ENCODE data around the gene LRCH1.

DNA sequence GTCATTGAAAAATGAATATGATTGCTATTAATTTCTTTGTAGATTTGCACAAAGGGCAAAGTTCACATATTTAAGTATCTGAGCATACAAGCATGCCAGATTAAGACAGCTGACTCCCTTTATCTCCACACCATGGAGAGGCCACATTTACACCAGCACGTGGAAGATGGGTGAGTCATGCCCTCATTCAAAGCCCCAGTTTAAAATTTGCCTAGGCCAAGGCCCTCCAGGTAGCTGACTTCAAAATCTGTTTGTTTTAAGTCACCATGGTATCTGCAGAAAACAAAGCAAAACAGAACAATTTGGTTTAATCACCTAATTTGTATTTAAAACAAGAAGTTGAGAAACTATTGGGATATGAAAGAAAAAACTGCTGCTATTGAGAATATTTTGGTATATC is 134.8 kb downstream of the LRCH1 start:
- TF ChIP-seq, protein P1, sequence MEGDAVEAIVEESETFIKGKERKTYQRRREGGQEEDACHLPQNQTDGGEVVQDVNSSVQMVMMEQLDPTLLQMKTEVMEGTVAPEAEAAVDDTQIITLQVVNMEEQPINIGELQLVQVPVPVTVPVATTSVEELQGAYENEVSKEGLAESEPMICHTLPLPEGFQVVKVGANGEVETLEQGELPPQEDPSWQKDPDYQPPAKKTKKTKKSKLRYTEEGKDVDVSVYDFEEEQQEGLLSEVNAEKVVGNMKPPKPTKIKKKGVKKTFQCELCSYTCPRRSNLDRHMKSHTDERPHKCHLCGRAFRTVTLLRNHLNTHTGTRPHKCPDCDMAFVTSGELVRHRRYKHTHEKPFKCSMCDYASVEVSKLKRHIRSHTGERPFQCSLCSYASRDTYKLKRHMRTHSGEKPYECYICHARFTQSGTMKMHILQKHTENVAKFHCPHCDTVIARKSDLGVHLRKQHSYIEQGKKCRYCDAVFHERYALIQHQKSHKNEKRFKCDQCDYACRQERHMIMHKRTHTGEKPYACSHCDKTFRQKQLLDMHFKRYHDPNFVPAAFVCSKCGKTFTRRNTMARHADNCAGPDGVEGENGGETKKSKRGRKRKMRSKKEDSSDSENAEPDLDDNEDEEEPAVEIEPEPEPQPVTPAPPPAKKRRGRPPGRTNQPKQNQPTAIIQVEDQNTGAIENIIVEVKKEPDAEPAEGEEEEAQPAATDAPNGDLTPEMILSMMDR (conservative IDR thresholded peaks at IDR 0.05; ENCODE audit: low read depth in 2 of 2) = no peak
- TF ChIP-seq JUNB (IDR thresholded peaks at IDR 0.05; ENCODE audit: unreplicated experiment) (no peak), POLR2AphosphoS5 (IDR thresholded peaks at IDR 0.05; ENCODE audit: low read depth) (no peak), EZH2phosphoT487 (IDR thresholded peaks at IDR 0.05; ENCODE audit: unreplicated experiment) (no peak), CREB1 (CRISPR knock-in tag; IDR thresholded peaks at IDR 0.05; ENCODE audit: low read depth) (no peak), EZH2 (IDR thresholded peaks at IDR 0.05; ENCODE audit: low read depth, unreplicated experiment) (no peak), ZNF331 (CRISPR knock-in tag; IDR thresholded peaks at IDR 0.05; ENCODE audit: low read depth) (no peak), ZNF114 (CRISPR knock-in tag; IDR thresholded peaks at IDR 0.05) (no peak), STAT1 (IDR thresholded peaks at IDR 0.05; ENCODE audit: unreplicated experiment) (no peak)
- TF ChIP-seq, protein P2, sequence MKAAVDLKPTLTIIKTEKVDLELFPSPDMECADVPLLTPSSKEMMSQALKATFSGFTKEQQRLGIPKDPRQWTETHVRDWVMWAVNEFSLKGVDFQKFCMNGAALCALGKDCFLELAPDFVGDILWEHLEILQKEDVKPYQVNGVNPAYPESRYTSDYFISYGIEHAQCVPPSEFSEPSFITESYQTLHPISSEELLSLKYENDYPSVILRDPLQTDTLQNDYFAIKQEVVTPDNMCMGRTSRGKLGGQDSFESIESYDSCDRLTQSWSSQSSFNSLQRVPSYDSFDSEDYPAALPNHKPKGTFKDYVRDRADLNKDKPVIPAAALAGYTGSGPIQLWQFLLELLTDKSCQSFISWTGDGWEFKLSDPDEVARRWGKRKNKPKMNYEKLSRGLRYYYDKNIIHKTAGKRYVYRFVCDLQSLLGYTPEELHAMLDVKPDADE (IDR thresholded peaks at IDR 0.05) = no peak
- TF ChIP-seq, protein P3, sequence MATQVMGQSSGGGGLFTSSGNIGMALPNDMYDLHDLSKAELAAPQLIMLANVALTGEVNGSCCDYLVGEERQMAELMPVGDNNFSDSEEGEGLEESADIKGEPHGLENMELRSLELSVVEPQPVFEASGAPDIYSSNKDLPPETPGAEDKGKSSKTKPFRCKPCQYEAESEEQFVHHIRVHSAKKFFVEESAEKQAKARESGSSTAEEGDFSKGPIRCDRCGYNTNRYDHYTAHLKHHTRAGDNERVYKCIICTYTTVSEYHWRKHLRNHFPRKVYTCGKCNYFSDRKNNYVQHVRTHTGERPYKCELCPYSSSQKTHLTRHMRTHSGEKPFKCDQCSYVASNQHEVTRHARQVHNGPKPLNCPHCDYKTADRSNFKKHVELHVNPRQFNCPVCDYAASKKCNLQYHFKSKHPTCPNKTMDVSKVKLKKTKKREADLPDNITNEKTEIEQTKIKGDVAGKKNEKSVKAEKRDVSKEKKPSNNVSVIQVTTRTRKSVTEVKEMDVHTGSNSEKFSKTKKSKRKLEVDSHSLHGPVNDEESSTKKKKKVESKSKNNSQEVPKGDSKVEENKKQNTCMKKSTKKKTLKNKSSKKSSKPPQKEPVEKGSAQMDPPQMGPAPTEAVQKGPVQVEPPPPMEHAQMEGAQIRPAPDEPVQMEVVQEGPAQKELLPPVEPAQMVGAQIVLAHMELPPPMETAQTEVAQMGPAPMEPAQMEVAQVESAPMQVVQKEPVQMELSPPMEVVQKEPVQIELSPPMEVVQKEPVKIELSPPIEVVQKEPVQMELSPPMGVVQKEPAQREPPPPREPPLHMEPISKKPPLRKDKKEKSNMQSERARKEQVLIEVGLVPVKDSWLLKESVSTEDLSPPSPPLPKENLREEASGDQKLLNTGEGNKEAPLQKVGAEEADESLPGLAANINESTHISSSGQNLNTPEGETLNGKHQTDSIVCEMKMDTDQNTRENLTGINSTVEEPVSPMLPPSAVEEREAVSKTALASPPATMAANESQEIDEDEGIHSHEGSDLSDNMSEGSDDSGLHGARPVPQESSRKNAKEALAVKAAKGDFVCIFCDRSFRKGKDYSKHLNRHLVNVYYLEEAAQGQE (IDR thresholded peaks at IDR 0.05; ENCODE audit: unreplicated experiment) = no peak
- TF ChIP-seq, protein P4, sequence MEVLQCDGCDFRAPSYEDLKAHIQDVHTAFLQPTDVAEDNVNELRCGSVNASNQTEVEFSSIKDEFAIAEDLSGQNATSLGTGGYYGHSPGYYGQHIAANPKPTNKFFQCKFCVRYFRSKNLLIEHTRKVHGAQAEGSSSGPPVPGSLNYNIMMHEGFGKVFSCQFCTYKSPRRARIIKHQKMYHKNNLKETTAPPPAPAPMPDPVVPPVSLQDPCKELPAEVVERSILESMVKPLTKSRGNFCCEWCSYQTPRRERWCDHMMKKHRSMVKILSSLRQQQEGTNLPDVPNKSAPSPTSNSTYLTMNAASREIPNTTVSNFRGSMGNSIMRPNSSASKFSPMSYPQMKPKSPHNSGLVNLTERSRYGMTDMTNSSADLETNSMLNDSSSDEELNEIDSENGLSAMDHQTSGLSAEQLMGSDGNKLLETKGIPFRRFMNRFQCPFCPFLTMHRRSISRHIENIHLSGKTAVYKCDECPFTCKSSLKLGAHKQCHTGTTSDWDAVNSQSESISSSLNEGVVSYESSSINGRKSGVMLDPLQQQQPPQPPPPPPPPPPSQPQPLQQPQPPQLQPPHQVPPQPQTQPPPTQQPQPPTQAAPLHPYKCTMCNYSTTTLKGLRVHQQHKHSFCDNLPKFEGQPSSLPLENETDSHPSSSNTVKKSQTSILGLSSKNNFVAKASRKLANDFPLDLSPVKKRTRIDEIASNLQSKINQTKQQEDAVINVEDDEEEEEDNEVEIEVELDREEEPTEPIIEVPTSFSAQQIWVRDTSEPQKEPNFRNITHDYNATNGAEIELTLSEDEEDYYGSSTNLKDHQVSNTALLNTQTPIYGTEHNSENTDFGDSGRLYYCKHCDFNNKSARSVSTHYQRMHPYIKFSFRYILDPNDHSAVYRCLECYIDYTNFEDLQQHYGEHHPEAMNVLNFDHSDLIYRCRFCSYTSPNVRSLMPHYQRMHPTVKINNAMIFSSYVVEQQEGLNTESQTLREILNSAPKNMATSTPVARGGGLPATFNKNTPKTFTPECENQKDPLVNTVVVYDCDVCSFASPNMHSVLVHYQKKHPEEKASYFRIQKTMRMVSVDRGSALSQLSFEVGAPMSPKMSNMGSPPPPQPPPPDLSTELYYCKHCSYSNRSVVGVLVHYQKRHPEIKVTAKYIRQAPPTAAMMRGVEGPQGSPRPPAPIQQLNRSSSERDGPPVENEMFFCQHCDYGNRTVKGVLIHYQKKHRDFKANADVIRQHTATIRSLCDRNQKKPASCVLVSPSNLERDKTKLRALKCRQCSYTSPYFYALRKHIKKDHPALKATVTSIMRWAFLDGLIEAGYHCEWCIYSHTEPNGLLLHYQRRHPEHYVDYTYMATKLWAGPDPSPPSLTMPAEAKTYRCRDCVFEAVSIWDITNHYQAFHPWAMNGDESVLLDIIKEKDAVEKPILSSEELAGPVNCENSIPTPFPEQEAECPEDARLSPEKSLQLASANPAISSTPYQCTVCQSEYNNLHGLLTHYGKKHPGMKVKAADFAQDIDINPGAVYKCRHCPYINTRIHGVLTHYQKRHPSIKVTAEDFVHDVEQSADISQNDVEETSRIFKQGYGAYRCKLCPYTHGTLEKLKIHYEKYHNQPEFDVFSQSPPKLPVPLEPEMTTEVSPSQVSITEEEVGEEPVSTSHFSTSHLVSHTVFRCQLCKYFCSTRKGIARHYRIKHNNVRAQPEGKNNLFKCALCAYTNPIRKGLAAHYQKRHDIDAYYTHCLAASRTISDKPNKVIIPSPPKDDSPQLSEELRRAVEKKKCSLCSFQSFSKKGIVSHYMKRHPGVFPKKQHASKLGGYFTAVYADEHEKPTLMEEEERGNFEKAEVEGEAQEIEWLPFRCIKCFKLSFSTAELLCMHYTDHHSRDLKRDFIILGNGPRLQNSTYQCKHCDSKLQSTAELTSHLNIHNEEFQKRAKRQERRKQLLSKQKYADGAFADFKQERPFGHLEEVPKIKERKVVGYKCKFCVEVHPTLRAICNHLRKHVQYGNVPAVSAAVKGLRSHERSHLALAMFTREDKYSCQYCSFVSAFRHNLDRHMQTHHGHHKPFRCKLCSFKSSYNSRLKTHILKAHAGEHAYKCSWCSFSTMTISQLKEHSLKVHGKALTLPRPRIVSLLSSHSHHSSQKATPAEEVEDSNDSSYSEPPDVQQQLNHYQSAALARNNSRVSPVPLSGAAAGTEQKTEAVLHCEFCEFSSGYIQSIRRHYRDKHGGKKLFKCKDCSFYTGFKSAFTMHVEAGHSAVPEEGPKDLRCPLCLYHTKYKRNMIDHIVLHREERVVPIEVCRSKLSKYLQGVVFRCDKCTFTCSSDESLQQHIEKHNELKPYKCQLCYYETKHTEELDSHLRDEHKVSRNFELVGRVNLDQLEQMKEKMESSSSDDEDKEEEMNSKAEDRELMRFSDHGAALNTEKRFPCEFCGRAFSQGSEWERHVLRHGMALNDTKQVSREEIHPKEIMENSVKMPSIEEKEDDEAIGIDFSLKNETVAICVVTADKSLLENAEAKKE (CRISPR knock-in tag; IDR thresholded peaks at IDR 0.05) = no peak
